Renal cortex interstitium (tissue), 15 donors: Measurements from ENCODE around the gene RBBP6. TPM values are rescaled to one million over a fixed set of nuclear protein-coding genes. Genes with fewer than 3 reads are reported as not detected.
"Not testable (repeated sequence)": the region's sequence is repeated elsewhere in the genome, so short reads cannot be mapped to it uniquely, and the experiment has no call there.

Experiments
- DNase-seq, 11 donors: peaks; one replicate each; pipeline ENCODE4 v3.0.0-alpha.2; 2013; ENCODE audit warnings: low read depth in 9 of 11, low spot score in 4 of 11; ENCODE audit errors: extremely low read depth in 1 of 11
- long read RNA-seq, 16 experiments: transcript quantifications; one replicate each; lab custom pipeline, GENCODE V29; 2026
- polyA plus RNA-seq, 3 donors: library from polyadenylated mRNA; unstranded; fragments of 120-200 nt; gene quantifications; one replicate each; pipeline ENCODE4 v1.2.1, GENCODE V29; 2013; ENCODE audit not compliant: insufficient read length in 3 of 3

RBBP6 gene, protein sequence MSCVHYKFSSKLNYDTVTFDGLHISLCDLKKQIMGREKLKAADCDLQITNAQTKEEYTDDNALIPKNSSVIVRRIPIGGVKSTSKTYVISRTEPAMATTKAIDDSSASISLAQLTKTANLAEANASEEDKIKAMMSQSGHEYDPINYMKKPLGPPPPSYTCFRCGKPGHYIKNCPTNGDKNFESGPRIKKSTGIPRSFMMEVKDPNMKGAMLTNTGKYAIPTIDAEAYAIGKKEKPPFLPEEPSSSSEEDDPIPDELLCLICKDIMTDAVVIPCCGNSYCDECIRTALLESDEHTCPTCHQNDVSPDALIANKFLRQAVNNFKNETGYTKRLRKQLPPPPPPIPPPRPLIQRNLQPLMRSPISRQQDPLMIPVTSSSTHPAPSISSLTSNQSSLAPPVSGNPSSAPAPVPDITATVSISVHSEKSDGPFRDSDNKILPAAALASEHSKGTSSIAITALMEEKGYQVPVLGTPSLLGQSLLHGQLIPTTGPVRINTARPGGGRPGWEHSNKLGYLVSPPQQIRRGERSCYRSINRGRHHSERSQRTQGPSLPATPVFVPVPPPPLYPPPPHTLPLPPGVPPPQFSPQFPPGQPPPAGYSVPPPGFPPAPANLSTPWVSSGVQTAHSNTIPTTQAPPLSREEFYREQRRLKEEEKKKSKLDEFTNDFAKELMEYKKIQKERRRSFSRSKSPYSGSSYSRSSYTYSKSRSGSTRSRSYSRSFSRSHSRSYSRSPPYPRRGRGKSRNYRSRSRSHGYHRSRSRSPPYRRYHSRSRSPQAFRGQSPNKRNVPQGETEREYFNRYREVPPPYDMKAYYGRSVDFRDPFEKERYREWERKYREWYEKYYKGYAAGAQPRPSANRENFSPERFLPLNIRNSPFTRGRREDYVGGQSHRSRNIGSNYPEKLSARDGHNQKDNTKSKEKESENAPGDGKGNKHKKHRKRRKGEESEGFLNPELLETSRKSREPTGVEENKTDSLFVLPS (N-terminal part only)
- 10 to 100 TPM; 71.1 to 88.6 (median 84.4) TPM for polyA plus RNA-seq
- long read RNA-seq, donor 1, transcript RBBP6-204 (3 exons, 854 nt): major isoform, 7 of 21 reads
- long read RNA-seq, donor 1, transcript RBBP6-213 (1 exons, 1,946 nt): minor isoform, 6 of 21 reads
- long read RNA-seq, donor 1, partial matches to known transcripts: 8 of 21 reads
- long read RNA-seq, donor 1, other reads (novel, unspliced or antisense): 0 of 21 reads
- long read RNA-seq, donor 2, transcript RBBP6-213 (1 exons, 1,946 nt): major isoform, 8 of 41 reads
- long read RNA-seq, donor 2, transcript RBBP6-204 (3 exons, 854 nt): minor isoform, 7 of 41 reads
- long read RNA-seq, donor 2, partial matches to known transcripts: 25 of 41 reads
- long read RNA-seq, donor 2, other reads (novel, unspliced or antisense): 0 of 41 reads
- long read RNA-seq, donor 3, transcript RBBP6-204 (3 exons, 854 nt): minor isoform, 7 of 22 reads
- long read RNA-seq, donor 3, transcript RBBP6-213 (1 exons, 1,946 nt): major isoform, 15 of 22 reads
- long read RNA-seq, donor 3, partial matches to known transcripts: 0 of 22 reads
- long read RNA-seq, donor 3, other reads (novel, unspliced or antisense): 0 of 22 reads
- long read RNA-seq, donor 4, transcript RBBP6-213 (1 exons, 1,946 nt): major isoform, 12 of 15 reads
- long read RNA-seq, donor 4, partial matches to known transcripts: 0 of 15 reads
- long read RNA-seq, donor 4, other reads (novel, unspliced or antisense): 0 of 15 reads
- long read RNA-seq, donor 5: 0 reads
- long read RNA-seq, donor 6, transcript RBBP6-204 (3 exons, 854 nt): minor isoform, 10 of 52 reads
- long read RNA-seq, donor 6, transcript RBBP6-213 (1 exons, 1,946 nt): major isoform, 14 of 52 reads
- long read RNA-seq, donor 6, partial matches to known transcripts: 28 of 52 reads
- long read RNA-seq, donor 6, other reads (novel, unspliced or antisense): 0 of 52 reads
- long read RNA-seq, donor 7, transcript RBBP6-213 (1 exons, 1,946 nt): major isoform, 14 of 18 reads
- long read RNA-seq, donor 7, partial matches to known transcripts: 0 of 18 reads
- long read RNA-seq, donor 7, other reads (novel, unspliced or antisense): 0 of 18 reads
- long read RNA-seq, donor 8: 0 reads
- long read RNA-seq, donor 9, transcript RBBP6-204 (3 exons, 854 nt): minor isoform, 6 of 16 reads
- long read RNA-seq, donor 9, transcript RBBP6-213 (1 exons, 1,946 nt): major isoform, 9 of 16 reads
- long read RNA-seq, donor 9, partial matches to known transcripts: 0 of 16 reads
- long read RNA-seq, donor 9, other reads (novel, unspliced or antisense): 0 of 16 reads
- long read RNA-seq, donor 10, transcript RBBP6-204 (3 exons, 854 nt): major isoform, 11 of 19 reads
- long read RNA-seq, donor 10, transcript RBBP6-213 (1 exons, 1,946 nt): minor isoform, 8 of 19 reads
- long read RNA-seq, donor 10, partial matches to known transcripts: 0 of 19 reads
- long read RNA-seq, donor 10, other reads (novel, unspliced or antisense): 0 of 19 reads
- long read RNA-seq, donor 11, transcript RBBP6-213 (1 exons, 1,946 nt): major isoform, 5 of 15 reads
- long read RNA-seq, donor 11, partial matches to known transcripts: 10 of 15 reads
- long read RNA-seq, donor 11, other reads (novel, unspliced or antisense): 0 of 15 reads
- long read RNA-seq, donor 12, transcript RBBP6-213 (1 exons, 1,946 nt): major isoform, 11 of 13 reads
- long read RNA-seq, donor 12, partial matches to known transcripts: 0 of 13 reads
- long read RNA-seq, donor 12, other reads (novel, unspliced or antisense): 0 of 13 reads
- long read RNA-seq, donor 13: 0 reads
- long read RNA-seq, donor 14, transcript RBBP6-204 (3 exons, 854 nt): major isoform, 8 of 15 reads
- long read RNA-seq, donor 14, transcript RBBP6-213 (1 exons, 1,946 nt): minor isoform, 7 of 15 reads
- long read RNA-seq, donor 14, partial matches to known transcripts: 0 of 15 reads
- long read RNA-seq, donor 14, other reads (novel, unspliced or antisense): 0 of 15 reads
- long read RNA-seq, donor 15, transcript RBBP6-213 (1 exons, 1,946 nt): major isoform, 6 of 7 reads
- long read RNA-seq, donor 15, partial matches to known transcripts: 0 of 7 reads
- long read RNA-seq, donor 15, other reads (novel, unspliced or antisense): 0 of 7 reads
- long read RNA-seq, donor 16, full-length matches to known transcripts: 43 of 141 reads
- long read RNA-seq, donor 16, partial matches to known transcripts: 98 of 141 reads
- long read RNA-seq, donor 16, other reads (novel, unspliced or antisense): 0 of 141 reads

- DNase-seq: peak; percentile 89 to 97 (median 95)
Measured at GRCh38 chr16:24539295-24539849, at the start of gene RBBP6. RBBP6 (plus strand) TSS chr16:24539566; CDS start chr16:24540627, 1,061 bp downstream.

DNA sequence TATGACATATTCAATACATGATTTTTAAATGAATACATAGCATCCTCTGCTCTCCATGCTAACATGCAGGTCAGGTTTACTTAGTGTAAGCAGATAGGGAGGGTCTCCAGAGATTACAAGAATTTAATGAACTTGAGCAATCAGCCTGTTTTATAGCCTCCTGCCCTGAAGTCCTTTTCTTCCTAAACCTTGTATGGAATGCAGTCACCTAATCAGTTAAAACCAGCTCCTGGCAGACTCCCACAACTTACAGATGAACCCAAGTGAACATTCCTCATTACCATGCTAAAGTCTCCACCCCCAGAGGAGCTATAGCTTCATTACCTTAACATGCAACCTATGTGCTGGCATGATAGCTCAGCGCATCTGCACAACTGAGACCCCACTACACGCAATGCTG, 48.5 kb upstream of the RBBP6 start:
- no peak for DNase-seq

DNA sequence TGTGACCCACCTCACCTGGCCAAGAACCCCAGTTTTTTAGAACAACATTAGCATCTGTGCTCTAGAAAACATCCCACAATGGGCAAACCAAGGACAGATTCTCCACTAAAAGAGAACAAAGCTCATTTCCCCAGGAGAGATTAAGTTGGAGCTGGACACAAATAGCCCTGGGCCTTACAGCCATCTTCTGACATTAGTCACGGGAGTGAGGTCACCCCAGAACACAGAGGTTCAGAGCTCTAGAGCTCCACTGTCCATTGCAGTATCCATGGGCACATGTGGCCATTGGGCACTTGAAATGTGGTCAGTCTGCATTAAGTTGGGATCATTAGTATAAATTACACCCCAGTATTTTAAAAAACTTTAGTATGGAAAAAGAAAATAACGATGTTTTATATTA, 47.6 kb upstream of the RBBP6 start:
- DNase-seq: no peak

GRCh38 chr16:24493821-24494220, 45.5 kb upstream of the RBBP6 start:
- no peak for DNase-seq

- not testable (repeated sequence) for DNase-seq
Measured at GRCh38 chr16:24495207-24495606, 44.2 kb upstream of the RBBP6 start.

GRCh38 chr16:24497440-24497839, 41.9 kb upstream of the RBBP6 start:
- DNase-seq: no peak

- DNase-seq: peak in 2 of 11 donors; percentile 6 to 13
Measured at GRCh38 chr16:24499193-24499814, 40.1 kb upstream of the RBBP6 start.

DNA sequence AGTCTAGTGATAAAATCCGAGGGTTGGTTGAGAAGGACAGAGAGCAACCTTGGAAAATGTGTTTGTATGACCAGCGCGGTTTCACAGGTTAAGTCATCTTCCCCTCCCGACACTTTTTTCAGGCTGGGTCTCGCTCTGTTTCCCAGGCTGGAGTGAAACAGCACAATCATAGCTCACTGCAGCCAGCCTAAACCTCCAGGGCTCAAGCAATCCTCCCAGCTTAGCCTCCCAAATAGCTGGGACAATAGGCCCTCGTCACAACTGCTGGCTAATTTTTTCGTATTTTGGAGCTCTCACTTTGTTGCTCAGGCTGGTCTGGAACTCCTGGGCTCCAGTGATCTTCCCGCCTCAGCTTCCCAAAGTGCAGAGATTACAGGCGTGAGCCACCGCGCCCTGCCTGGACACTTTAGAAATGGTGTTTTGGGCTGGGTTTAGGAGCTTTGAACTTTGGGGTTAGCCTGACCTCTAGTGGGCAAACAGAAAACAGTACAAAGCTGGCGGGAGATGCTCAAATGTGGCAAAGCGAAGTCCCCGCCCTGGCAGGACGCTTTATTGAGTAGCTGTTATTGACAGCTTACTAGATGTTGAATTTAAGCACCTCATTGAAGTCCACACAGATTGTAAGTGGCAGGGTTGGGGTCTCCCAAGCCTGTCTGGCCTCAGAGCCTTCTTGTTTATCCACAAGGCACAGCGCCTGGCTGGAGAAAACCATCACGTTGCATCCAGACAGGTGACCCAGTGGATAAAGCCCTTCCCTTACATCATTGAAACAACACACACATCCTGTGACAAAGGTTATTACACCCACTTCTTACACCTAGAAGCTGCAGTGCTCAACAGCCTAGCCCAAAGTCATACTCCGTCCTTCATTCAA, 34.7 kb upstream of the RBBP6 start:
- DNase-seq: peak; percentile 23 to 51 (median 33)

DNA sequence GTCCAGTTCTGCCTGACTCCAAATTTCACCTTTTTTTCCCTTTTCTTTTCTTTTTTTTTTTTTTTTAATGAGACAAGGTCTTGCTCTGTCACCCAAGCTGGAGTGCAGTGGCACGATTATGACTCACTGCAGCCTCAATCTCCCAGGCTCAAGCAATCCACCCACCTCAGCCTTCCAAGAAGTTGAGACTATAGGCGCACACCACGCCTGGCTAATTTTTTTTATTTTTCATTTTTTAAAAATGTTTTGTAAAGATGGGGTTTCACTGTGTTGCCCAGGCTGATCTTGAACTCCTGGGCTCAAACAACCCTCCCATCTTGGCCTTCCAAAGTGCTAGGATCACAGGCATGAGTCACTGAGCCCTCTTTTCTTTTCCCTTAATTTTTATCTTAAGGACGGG, 33.4 kb upstream of the RBBP6 start:
- DNase-seq: no peak

DNA sequence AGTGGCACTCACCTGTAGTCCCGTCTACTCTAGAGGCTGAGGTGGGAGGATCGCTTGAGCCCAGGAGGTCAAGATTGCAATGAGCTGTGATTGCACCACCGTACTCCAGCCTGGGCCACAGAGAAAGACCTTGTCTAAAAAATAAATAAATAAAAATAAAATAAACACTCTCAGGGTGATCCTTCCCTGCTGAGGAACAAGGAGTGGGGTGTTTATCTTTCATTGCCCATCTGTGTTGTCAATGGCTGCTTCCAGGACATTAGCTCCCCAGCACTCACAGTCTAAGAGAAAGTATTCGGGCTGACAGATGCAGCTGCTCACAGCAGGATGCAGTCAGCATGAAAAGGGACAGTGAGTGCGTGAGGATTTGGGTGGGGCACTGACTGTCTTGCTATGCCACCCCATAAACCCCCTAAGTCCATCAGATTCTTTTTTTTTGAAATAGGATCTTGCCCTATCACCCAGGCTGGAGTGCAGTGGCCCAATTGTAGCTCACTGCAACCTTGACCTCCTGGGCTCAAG, 31.3 kb upstream of the RBBP6 start:
- DNase-seq: no peak

GRCh38 chr16:24508614-24509013, 30.8 kb upstream of the RBBP6 start:
- DNase-seq: no peak

- no peak for DNase-seq
Measured at GRCh38 chr16:24509536-24509935, 29.8 kb upstream of the RBBP6 start.

GRCh38 chr16:24511174-24511573, 28.2 kb upstream of the RBBP6 start:
- DNase-seq: no peak
